GM21390 (cell line): ENCODE results near the gene AFF2.
"Not testable (repeated sequence)": the region's sequence is repeated elsewhere in the genome, so short reads cannot be mapped to it uniquely, and the experiment has no call there.

Experiments
- ATAC-seq: cut with Tn5 transposase; IDR thresholded peaks from one replicate; pipeline ENCODE4 v1.9.1; 2021; ENCODE audit not compliant: unreplicated experiment

Gene AFF2

DNA sequence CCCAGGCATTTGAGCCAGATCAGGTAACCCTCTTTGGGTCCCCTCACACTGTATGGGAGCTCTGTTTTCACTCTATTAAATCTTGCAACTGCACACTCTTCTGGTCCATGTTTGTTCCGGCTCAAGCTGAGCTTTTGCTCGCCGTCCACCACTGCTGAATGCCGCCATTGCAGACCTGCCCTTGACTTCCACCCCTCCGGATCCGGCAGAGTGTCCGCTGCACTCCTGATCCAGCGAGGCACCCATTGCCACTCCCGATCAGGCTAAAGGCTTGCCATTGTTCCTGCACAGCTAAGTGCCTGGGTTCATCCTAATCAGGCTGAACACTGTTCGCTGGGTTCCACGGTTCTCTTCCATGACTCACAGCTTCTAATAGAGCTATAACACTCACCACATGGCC, 406.2 kb downstream of the AFF2 start:
- not testable (repeated sequence) for ATAC-seq

DNA sequence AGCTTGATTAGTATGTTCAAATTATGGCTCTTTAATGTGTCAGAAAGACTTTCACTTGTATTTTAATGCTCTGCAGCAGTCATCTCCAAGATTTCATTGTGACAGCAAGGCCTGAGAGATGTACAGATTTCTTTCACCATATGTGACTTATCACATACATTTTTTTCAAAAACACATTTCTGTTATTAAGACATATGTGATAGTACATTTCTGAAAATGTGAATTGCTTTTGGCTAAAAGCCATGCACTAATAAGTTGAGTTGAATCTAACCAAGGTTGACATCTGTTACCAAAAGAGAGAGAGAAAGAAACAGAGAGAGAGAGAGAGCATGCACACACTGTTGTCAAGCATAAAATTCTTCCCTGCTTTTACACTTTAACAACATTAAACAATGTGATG, 409.3 kb downstream of the AFF2 start:
- ATAC-seq, result no peak

GRCh38 chrX:148913971-148914370, 413.6 kb downstream of the AFF2 start:
- no peak for ATAC-seq

DNA sequence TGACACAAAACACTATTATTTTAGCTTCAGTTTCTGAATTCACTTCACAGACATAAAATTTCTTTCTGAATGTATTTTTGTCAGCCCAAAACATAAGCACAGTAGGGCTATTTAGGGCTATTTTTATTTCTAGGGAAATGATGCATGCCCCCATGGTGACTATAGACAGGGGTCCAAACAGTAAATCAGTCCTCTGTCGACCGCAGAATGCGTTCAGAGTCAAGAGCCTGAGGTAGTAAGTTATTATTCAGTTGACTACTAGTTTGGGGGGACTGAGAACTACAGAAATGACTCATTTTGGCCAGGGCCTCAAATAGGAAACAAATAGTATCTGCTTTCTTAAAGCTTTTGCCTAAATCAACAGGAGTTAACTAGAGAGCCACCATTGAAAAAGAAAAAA, 414.4 kb downstream of the AFF2 start:
- ATAC-seq, result peak; percentile 88

GRCh38 chrX:148915474-148915873, 415.1 kb downstream of the AFF2 start:
- ATAC-seq, result no peak

DNA sequence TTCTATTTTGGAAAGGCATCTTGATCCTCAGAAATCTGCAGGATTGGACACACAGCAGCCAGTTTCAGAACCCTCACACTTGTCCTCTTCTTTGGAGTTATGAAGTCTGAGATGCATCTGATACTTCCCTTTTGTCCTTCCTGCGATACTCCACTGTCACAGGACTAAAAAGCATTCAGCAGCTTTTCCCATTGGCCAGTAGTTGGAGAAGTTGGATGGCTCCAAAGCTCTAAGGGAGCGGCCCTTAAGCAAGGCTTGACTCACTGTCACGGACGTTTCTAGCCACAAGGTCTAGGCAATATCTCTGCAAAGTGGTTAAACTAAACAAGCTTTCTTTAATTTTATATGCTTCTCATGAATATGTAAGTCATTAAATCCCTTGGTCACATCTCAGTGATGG, 417.0 kb downstream of the AFF2 start:
- no peak for ATAC-seq

GRCh38 chrX:148923631-148924030, 423.2 kb downstream of the AFF2 start:
- no peak for ATAC-seq

DNA sequence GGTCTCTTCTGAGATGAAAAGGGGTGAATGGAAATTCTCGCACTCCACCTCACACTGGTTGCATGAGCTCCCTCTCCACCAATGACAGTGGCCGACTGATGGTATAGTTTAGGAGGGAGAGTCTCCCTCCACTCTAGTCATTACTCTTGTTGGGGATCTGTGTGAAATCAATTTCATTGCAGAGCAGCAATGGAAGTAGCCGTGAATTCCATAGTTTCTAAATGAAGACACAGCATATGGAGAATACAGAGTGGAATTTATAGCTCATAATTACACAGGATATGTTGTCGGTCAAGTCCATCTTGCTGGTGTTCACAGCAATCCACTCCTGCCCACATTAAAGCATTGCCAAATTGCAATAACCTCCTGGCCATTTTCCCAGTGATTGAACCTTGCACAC, 426.0 kb downstream of the AFF2 start:
- ATAC-seq, result no peak

DNA sequence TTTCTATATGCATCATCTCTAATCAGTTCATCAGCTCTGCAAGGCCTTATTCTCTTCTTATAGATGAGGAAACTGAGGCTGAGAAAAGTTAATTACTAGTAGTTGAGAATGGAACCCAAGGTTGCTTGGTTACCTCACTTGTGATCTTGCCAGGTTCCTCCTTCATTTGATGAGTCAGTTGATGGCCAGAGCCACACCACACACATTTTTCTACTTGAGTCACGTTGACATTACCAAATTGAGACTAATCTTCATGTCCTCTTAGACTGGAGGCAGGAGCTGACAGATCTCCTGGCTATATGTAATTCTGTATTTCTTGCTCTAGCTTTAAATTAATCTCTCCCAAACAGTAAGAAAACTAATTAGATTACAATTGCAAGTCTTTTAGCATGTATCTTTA, 428.4 kb downstream of the AFF2 start:
- ATAC-seq, result no peak

- no peak for ATAC-seq
Observed at GRCh38 chrX:148929686-148930085, 429.3 kb downstream of the AFF2 start.

DNA sequence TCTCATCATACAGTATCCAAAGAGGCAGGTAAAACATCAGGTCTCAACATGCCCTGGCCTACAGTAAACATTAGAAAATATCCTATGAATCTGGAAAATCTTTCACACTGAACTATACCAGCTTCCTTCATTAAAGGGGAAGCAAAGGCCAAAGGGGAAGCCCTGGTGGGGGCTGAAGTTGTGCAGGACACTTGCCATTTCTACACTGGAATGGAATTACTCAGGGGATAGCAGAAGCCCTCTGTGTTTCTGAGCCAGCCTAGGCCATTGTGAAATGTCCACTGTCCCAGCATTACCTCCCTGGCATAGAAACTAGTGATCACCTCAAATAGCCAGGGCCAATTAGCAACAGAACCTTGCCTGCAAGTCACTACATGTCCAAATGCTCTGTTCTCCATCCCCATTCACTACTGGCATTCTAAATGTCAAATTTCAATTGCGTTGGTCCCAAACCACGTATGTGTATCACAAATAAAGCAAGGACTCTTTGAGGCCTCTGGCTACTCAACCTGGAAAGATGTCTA, 429.9 kb downstream of the AFF2 start:
- no peak for ATAC-seq

GRCh38 chrX:148933881-148934280, 433.5 kb downstream of the AFF2 start:
- ATAC-seq, result no peak

- ATAC-seq, result no peak
Observed at GRCh38 chrX:148938348-148938747, 437.9 kb downstream of the AFF2 start.

DNA sequence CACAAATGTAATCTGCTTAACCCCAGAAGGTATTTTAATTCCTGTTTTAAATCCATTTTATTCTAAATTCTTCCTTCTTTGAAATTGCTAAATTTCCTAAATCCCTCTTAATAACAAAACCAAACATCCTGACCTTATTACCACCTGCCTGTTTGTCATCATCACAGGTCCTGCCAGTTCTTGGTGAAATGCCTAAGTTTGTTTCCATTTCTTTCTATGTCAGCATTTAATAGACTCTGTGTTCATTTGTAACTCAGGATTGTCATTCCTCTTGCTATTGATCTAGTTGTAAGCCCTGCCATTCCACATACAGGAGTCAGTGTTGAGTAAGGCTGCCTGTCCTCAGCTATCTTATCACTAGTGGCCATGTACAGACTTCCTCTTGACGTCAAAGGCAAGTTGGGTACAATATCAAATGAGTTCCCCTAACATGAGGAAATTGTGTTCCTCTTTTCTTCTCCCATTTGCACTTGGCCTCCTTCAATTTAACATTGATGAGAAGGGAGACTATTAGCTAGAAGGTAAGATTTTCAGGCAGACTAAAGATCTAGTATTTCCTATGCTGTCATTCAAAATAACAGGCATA, 440.1 kb downstream of the AFF2 start:
- ATAC-seq, result no peak

DNA sequence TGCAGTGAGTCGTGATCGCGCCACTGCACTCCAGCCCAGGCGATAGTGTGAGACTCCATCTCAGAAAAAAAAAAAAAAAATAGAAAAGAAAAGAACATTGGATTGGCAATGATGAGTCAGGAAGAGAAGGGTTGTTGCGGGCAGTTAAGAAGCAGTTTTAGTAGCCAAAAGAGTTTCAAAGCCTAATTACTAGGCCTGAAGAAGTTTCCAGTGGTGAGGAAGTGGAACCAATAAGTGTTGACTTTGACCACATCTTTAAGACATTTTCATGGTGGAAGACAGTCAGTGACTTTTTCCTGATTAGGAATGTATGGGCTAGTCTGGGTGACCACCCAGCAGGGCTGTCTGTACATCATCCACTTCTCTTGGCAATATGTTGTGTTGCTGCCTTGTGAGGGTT, 442.3 kb downstream of the AFF2 start:
- no peak for ATAC-seq

- ATAC-seq, result no peak
Observed at GRCh38 chrX:148947399-148947975, 447.1 kb downstream of the AFF2 start.

DNA sequence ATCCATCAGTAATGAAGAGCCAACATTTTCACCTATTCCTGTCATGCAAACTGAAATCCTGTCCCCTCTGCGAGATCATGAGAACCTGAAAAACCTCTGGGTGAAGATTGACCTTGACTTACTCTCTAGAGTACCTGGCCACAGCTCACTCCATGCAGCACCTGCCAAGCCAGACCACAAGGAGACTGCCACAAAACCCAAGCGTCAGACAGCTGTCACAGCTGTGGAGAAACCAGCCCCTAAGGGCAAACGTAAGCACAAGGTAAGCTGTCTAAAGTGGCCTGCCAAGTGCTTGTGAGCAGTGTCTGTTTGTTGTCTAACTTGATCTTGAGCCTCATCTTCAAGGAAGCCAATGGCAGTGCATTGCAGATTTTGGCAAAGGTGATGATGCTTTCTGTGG, 455.9 kb downstream of the AFF2 start:
- no peak for ATAC-seq

GRCh38 chrX:148958901-148959300, 458.5 kb downstream of the AFF2 start:
- no peak for ATAC-seq

GRCh38 chrX:148960060-148960459, 459.6 kb downstream of the AFF2 start:
- ATAC-seq, result no peak

- no peak for ATAC-seq
Observed at GRCh38 chrX:148961985-148962384, 461.6 kb downstream of the AFF2 start.

DNA sequence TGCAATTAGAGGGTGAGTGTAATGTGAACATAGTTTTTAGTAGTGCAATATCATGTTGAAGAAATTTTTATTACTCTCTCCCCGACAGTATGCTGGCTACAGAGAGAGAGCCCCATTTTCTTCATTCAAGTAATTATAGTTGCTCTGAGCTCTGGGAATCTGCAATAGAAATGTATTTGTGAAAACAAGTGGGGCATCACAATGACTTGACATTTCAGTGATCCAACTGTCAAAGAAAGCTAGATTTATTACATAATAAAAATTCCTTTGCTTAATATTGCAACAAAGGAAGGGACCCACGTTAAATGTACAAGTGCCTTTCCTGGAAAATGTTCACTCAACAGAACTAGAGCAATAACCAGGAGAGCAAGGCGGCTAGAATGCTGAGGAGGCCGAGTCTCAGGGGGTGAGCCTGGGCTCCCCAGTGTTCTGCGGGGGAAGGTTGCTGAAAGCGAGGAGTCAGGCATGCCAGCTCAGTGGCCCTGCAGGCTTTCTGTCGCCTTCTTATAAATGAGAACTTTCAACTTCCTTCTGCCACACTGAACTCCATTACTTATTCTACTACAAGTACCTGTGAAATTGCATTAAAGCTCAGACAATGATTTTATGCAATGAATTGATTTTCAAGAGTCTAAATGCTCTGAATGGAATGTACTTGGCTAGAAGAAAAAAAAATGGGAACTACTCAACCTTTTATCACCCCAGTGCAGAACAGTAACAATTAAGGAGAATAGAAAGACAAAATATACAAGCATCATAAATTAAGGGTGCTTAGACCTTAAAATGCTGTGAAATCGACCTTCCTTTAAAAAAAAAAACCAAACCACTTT, 476.4 kb downstream of the AFF2 start:
- no peak for ATAC-seq

- ATAC-seq, result no peak
Observed at GRCh38 chrX:148979786-148980185, 479.4 kb downstream of the AFF2 start.
